COLO668 (cell line): ENCODE results near the gene MICOS13.
"Not testable (repeated sequence)": the region's sequence is repeated elsewhere in the genome, so short reads cannot be mapped to it uniquely, and the experiment has no call there.

Experiments used
- DNase-seq: peaks from one replicate; lab custom pipeline; 2025; ENCODE audit not compliant: unreplicated experiment; lab: John Stamatoyannopoulos, UW

MICOS13 gene

GRCh38 chr19:5700455-5701092 lies 20.3 kb upstream of the MICOS13 start:
- no peak for DNase-seq

- no peak for DNase-seq
Measured at GRCh38 chr19:5698635-5699422, 18.5 kb upstream of the MICOS13 start.

- no peak for DNase-seq
Measured at GRCh38 chr19:5697890-5698634, 17.7 kb upstream of the MICOS13 start.

GRCh38 chr19:5697022-5697889 lies 16.9 kb upstream of the MICOS13 start:
- DNase-seq, result no peak

GRCh38 chr19:5696196-5697021 lies 16.1 kb upstream of the MICOS13 start:
- DNase-seq, result no peak

DNA sequence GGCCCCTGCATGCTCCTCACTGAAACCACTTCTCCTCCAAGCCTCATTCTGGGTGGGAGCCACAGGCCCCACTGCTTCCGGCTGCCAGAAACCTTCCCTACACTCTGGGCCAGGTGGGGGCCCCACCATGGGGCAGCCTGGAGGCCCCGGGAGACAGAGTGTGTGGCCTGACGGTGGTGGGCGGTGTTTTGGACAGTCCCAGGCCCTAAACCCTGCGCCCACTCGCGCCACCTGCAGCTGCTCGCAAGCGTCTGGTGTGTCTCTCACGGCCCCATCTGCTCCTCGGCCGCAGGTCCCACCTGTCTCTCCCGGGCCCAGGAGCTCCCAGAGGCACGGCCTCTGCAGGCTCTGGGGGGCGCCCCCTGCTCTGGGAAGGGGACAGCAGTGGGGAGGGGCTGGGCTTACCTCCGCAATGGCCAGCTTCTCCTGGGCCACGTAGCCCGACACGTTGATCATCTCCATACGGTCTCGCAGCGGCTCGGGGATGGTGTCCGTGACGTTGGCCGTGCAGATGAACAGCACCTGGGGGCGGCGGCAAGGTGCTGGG lies 15.4 kb upstream of the MICOS13 start:
- no peak for DNase-seq

- DNase-seq, result no peak
Measured at GRCh38 chr19:5694956-5695648, 14.8 kb upstream of the MICOS13 start.

- no peak for DNase-seq
Measured at GRCh38 chr19:5694167-5694955, 14.0 kb upstream of the MICOS13 start.

- peak; percentile 22 for DNase-seq
Measured at GRCh38 chr19:5693195-5694166, 13.2 kb upstream of the MICOS13 start.

- DNase-seq, result no peak
Measured at GRCh38 chr19:5692723-5693194, 12.4 kb upstream of the MICOS13 start.

GRCh38 chr19:5691822-5692722 lies 11.8 kb upstream of the MICOS13 start:
- DNase-seq, result no peak

GRCh38 chr19:5690955-5691821 lies 10.9 kb upstream of the MICOS13 start:
- DNase-seq, result peak; percentile 77

- DNase-seq, result peak; percentile 98
Measured at GRCh38 chr19:5690125-5690954, 10.0 kb upstream of the MICOS13 start, which contains the start of gene RPL36. RPL36 (plus strand) TSS chr19:5690295; CDS start chr19:5690508, 213 bp downstream.

DNA sequence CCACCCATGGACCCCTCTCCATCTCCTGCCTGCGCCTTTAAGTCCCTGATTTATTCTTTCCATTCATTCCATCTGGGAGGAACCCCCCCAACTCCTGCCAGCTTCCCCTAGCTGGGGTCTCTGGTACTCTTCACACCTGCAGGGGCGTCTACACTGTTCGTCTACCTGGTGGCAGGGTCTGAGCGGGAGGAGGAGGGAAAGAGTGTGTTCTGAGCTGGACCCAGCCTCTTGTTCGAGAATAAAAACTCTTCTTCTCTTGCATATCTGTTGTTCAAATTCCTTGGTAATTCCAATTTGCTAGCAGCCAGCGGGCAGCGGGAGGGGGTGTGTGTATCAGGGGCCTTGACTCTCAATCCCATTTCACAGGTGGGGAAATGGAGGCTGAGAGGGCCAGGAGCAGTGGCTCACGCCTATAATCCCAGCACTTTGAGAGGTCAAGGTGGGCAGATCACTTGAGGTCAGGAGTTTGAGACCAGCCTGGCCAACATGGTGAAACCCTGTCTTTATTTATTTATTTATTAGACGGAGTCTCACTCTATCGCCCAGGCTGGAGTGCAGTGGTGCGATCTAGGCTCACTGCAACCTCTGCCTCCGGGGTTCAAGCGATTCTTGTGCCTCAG lies 8.1 kb upstream of the MICOS13 start:
- DNase-seq, result not testable (repeated sequence)
